ENCODE results near the gene KRTAP10-1.
A peak's percentile ranks its signal among the peaks of the same experiment; 100 is the strongest.
"Not testable (repeated sequence)": the region's sequence is repeated elsewhere in the genome, so short reads cannot be mapped to it uniquely, and the experiment has no call there.

KRTAP10-1 gene

GRCh38 chr21:44539991-44540666 lies at the start of gene KRTAP10-1:
TSS of gene KRTAP10-1 (minus strand) at chr21:44540195. CDS start at chr21:44540150, 45 bp downstream.
- DNase-seq (ENCODE audit: low spot score) = no peak

- DNase-seq (ENCODE audit: low spot score) = no peak
These were observed 49.1 kb upstream of the KRTAP10-1 start for GRCh38 chr21:44589094-44589493.

- DNase-seq (ENCODE audit: low spot score) = no peak
These were observed 45.9 kb upstream of the KRTAP10-1 start for GRCh38 chr21:44585892-44586291.

GRCh38 chr21:44583800-44584147 lies 43.8 kb upstream of the KRTAP10-1 start:
- peak; percentile 42 for DNase-seq (ENCODE audit: low spot score)

- DNase-seq (ENCODE audit: low spot score) = no peak
These were observed 43.2 kb upstream of the KRTAP10-1 start for GRCh38 chr21:44583089-44583799.

- no peak for DNase-seq (ENCODE audit: low spot score)
These were observed 42.1 kb upstream of the KRTAP10-1 start for GRCh38 chr21:44582055-44582454.

- DNase-seq (ENCODE audit: low spot score) = no peak
These were observed 41.2 kb upstream of the KRTAP10-1 start for GRCh38 chr21:44581158-44581557.

GRCh38 chr21:44580231-44580821 lies 40.3 kb upstream of the KRTAP10-1 start, which contains the start of gene KRTAP10-5:
TSS of gene KRTAP10-5 (minus strand) at chr21:44580604. CDS start at chr21:44580578, 26 bp downstream.
- not testable (repeated sequence) for DNase-seq (ENCODE audit: low spot score)

GRCh38 chr21:44579833-44580144 lies 39.8 kb upstream of the KRTAP10-1 start:
- no peak for DNase-seq (ENCODE audit: low spot score)

GRCh38 chr21:44579056-44579832 lies 39.2 kb upstream of the KRTAP10-1 start:
- DNase-seq (ENCODE audit: low spot score) = no peak

- DNase-seq (ENCODE audit: low spot score) = no peak
These were observed 38.5 kb upstream of the KRTAP10-1 start for GRCh38 chr21:44578371-44579055.

GRCh38 chr21:44576025-44576420 lies 36.0 kb upstream of the KRTAP10-1 start:
- no peak for DNase-seq (ENCODE audit: low spot score)

- DNase-seq (ENCODE audit: low spot score) = no peak
These were observed 35.5 kb upstream of the KRTAP10-1 start for GRCh38 chr21:44575307-44576024.

- no peak for DNase-seq (ENCODE audit: low spot score)
These were observed 34.7 kb upstream of the KRTAP10-1 start for GRCh38 chr21:44574457-44575306.

GRCh38 chr21:44573630-44574456 lies 33.8 kb upstream of the KRTAP10-1 start, which contains the start of gene KRTAP10-4:
TSS of gene KRTAP10-4 (plus strand) at chr21:44573729. CDS start at chr21:44573759, 30 bp downstream.
- DNase-seq (ENCODE audit: low spot score) = not testable (repeated sequence)

GRCh38 chr21:44572959-44573583 lies 33.1 kb upstream of the KRTAP10-1 start:
- no peak for DNase-seq (ENCODE audit: low spot score)

GRCh38 chr21:44571844-44572782 lies 32.1 kb upstream of the KRTAP10-1 start:
- no peak for DNase-seq (ENCODE audit: low spot score)

- no peak for DNase-seq (ENCODE audit: low spot score)
These were observed 31.3 kb upstream of the KRTAP10-1 start for GRCh38 chr21:44571296-44571695.

Data from CD4-positive, alpha-beta T cell treated with Interleukin-2 at 100 ng/mL for 4 hours (primary cell).